Right lobe of liver (tissue), 6 donors: ENCODE data around the gene YTHDC1. TPM values are rescaled to one million over a fixed set of nuclear protein-coding genes. Genes with fewer than 3 reads are reported as not detected.

Experiments used
- ATAC-seq, 4 donors: fragments of 200-7000 bp; cut with Tn5 transposase; one replicate each; pipeline ENCODE4 v1.9.1; 2020; ENCODE audit warnings: mild to moderate bottlenecking in 4 of 4, moderate library complexity in 4 of 4
- DNase-seq, 3 donors: peaks; one replicate each; pipeline ENCODE4 v3.0.0-alpha.2; 2020
- H3K27ac ChIP-seq, 3 donors: fragments of 200-600 bp; one replicate each; pipeline ENCODE4 v1.8.0; 2022
- H3K27me3 ChIP-seq, 2 donors: fragments of 200-600 bp; one replicate each; pipeline ENCODE4 v1.8.0; 2022
- H3K36me3 ChIP-seq, 4 donors: fragments of 200-600 bp; sonication (generic) in 1 of 4; one replicate each; pipeline versions ENCODE4 v1.5.1 to v1.8.0; 2017 to 2022; ENCODE audit warnings: control low read depth in 1 of 4
- H3K4me1 ChIP-seq, 4 donors: fragments of 200-600 bp; sonication (generic) in 1 of 4; one replicate each; pipeline versions ENCODE4 v1.5.1 to v1.8.0; 2017 to 2022; ENCODE audit warnings: control low read depth in 1 of 4
- H3K4me3 ChIP-seq, 3 donors: fragments of 200-600 bp; one replicate each; pipeline ENCODE4 v1.8.0; 2022
- H3K9me3 ChIP-seq, 4 donors: fragments of 200-600 bp; sonication (generic) in 1 of 4; one replicate each; pipeline versions ENCODE4 v1.5.1 to v1.8.0; 2017 to 2022; ENCODE audit warnings: control low read depth in 1 of 4
- POLR2A ChIP-seq: fragments of 450-650 bp; IDR thresholded peaks from one replicate; pipeline ENCODE4 v1.6.1; 2017; ENCODE audit warnings: antibody characterized with exemption, mild to moderate bottlenecking
- WGBS: methylation state at CpG from one replicate; pipeline ENCODE4 v1.1.6; 2018; ENCODE audit warnings: low coverage, low lambda C conversion rate; ENCODE audit not compliant: insufficient coverage; ENCODE audit errors: missing lambda C conversion rate; 5-methylcytosine and 5-hydroxymethylcytosine counted together
- intact Hi-C, 2 donors: fragments of 100-400 bp; cut with DNase I; formaldehyde crosslinking; loops; one replicate each; pipeline versions ENCODE4 v1.11.2 to v1.14.1; 2022
- total RNA-seq, 6 experiments: library from RNA; depleted of rRNA in 2 of 6; stranded (reverse); fragments of >200 nt in 2 of 6; fragmentation: NEBNext Ultra II Directional in 3 of 6; extraction: Animal tissue kit (Norgen Biotek cat#: 25700) in 3 of 6; gene quantifications; one replicate each; pipeline versions ENCODE4 v1.1.0 to v1.2.4, GENCODE V29; 2016 to 2023
- TF ChIP-seq, protein P1 (sequence below), 4 donors: fragments of 200-600 bp in 3 of 4; fragments of 450-650 bp in 1 of 4; IDR thresholded peaks; one replicate each; pipeline versions ENCODE4 v1.5.1 to v1.8.0; 2016 to 2022; ENCODE audit warnings: antibody characterized with exemption in 4 of 4, mild to moderate bottlenecking in 2 of 4
- donor health status: DM: no; HTN: yes; CAD: no.
- donor health status: DM: no; HTN: no; CAD: no.
- donor health status: DM: no; HTN: no; CAD: no.
- donor health status: DM: no; HTN: yes; CAD: no.
- donor health status: DM: no; HTN: yes; CAD: no.

The YTHDC1 gene
- total RNA-seq, 6 experiments from 2014 or later, result 15.5 to 32.9 (median 26.0) TPM

DNA sequence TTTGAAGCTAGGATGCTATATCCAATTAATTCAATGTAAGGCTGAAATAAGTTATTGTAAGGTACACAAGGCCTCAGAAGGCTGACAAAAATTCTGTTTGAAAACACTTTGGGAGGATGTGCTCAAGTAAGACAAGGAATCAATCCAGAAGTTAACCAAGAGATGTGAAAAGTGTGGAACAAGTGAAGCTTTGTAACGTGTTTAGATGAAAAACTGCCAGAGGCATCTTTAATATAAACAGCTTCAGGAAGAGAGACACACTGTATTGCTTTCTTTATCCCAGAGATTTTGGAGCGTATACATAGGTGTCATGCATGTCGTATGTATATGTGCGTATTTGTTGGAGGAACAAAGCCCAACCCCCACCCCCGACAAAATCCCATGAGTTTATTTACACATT lies 28.3 kb upstream of the YTHDC1 start:
- ATAC-seq (no peak), DNase-seq (no peak)
- Histone ChIP-seq H3K4me1 (no peaks in the 10 kb centered on the region), H3K27ac (no peak overlapping the region), H3K27me3 (no peaks in the 10 kb centered on the region), H3K4me3 (no peak overlapping the region), H3K36me3 (no peaks in the 10 kb centered on the region), H3K9me3 (no peaks in the 10 kb centered on the region)
- 67% methylated on average over 5 of the region's 5 CpGs for WGBS
- TF ChIP-seq, protein P1, sequence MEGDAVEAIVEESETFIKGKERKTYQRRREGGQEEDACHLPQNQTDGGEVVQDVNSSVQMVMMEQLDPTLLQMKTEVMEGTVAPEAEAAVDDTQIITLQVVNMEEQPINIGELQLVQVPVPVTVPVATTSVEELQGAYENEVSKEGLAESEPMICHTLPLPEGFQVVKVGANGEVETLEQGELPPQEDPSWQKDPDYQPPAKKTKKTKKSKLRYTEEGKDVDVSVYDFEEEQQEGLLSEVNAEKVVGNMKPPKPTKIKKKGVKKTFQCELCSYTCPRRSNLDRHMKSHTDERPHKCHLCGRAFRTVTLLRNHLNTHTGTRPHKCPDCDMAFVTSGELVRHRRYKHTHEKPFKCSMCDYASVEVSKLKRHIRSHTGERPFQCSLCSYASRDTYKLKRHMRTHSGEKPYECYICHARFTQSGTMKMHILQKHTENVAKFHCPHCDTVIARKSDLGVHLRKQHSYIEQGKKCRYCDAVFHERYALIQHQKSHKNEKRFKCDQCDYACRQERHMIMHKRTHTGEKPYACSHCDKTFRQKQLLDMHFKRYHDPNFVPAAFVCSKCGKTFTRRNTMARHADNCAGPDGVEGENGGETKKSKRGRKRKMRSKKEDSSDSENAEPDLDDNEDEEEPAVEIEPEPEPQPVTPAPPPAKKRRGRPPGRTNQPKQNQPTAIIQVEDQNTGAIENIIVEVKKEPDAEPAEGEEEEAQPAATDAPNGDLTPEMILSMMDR (IDR thresholded peaks at IDR 0.05), result no peak
- TF ChIP-seq POLR2A, result no peak
- intact Hi-C loops, result loop anchor here in 1 of 2 donors (10.0 kb wide), 1 partner anchor 103 kb away; no protein-coding TSS in a partner anchor

DNA sequence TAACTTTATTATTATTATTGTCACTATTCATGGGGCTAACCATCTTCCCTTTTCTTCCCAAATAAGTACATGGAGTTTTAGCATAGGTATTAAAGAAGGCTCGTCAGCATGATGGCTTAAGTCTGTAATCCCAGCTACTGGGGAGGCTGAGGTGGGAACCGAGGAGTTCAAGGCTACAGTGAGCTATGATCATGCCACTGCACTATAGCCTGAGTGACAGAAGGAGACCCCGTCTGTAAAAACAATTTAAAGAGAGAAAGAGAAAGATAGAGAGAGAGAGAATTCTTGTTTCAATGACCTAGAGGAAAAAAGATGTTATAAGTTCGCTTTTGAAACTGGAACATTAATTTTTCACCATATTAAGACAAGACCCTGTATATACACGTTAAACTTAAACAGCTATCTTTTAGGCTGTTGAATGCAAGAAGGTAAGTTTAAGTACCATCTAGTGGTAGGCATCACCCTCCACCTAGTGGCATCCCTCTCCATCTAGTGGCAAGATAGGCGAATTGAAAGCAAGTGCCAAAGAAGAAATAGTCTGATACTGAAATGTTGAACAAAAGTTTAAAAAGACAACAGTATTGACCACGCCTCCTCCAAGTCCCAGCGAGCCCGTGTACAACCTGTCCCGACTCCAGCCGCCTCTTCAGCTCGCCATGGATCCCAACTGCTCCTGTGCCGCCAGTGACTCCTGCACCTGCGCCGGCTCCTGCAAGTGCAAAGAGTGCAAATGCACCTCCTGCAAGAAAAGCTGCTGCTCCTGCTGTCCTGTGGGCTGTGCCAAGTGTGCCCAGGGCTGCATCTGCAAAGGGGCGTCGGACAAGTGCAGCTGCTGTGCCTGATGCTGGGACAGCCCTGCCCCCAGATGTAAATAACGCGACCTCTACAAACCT lies 26.0 kb upstream of the YTHDC1 start:
- Histone ChIP-seq H3K9me3 (no peaks in the 10 kb centered on the region), H3K27ac (no peak overlapping the region), H3K36me3 (no peaks in the 10 kb centered on the region), H3K4me3 (no peak overlapping the region), H3K27me3 (no peaks in the 10 kb centered on the region), H3K4me1 (no peaks in the 10 kb centered on the region)
- WGBS, result 16% methylated on average over 10 of the region's 19 CpGs
- DNase-seq, result peak; percentile 36 to 60 (median 47)
- ATAC-seq, result peak; percentile 93 to 95 (median 95)
- TF ChIP-seq, protein P1 (IDR thresholded peaks at IDR 0.05), result peak; percentile 73 to 87 (median 81)
- TF ChIP-seq POLR2A, result no peak
- intact Hi-C loops, result loop anchor here in 1 of 2 donors (10.0 kb wide), 1 partner anchor 101 kb away; no protein-coding TSS in a partner anchor

DNA sequence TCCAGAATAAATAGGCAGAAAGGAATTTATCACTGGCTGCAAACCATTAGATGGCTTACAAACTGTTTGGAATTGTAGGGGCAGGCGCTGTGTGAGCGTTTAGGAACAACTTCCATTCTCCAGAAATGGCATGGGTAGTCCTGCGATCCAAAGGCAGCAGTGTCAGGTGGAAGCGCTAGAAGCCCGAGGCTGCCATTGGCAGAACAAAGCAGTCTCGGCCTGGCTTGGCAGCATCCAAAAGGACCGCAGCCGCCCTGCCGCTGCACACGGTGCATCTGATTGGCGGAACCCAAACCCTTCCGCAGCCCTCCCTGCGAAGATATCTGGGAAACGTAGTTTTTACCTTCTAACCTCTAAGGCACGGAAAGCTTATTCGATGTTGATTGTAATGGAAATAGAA lies 23.6 kb upstream of the YTHDC1 start:
- H3K27me3 ChIP-seq, result no peaks in the 10 kb centered on the region
- ATAC-seq, result peak; percentile 92 to 95 (median 94)
- no peaks in the 10 kb centered on the region for H3K4me1 ChIP-seq
- no peak for TF ChIP-seq POLR2A
- TF ChIP-seq, protein P1 (IDR thresholded peaks at IDR 0.05), result no peak
- intact Hi-C loops, result loop anchor here in 1 of 2 donors (10.0 kb wide), 1 partner anchor 99 kb away; no protein-coding TSS in a partner anchor
- peak overlapping the region in 1 of 3 donors; percentile 34 for H3K4me3 ChIP-seq
- H3K9me3 ChIP-seq, result no peaks in the 10 kb centered on the region
- peak; percentile 68 to 76 (median 68) for DNase-seq
- WGBS, result 20% methylated on average over 15 of the region's 16 CpGs
- no peaks in the 10 kb centered on the region for H3K36me3 ChIP-seq
- H3K27ac ChIP-seq, result no peak overlapping the region

DNA sequence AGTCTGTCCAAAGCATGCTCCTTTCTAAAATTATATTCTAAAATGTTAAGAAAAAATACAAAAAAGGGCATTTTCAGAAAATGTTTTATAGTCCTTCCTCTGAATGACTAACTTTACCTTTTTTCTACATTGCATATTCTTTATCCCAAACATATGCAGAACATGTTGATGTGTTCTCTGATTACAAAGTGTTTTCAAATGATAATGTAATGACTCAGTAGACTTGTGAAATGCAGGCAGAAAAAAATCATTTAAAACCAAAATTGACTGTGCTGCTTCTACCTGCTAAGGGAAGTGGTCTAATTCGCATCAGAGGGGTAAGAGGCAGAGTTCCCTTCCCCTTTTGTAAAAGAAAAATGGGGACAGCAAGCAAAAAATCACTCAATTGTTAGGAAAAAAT lies 22.7 kb upstream of the YTHDC1 start:
- no peak for TF ChIP-seq POLR2A
- TF ChIP-seq, protein P1 (IDR thresholded peaks at IDR 0.05), result no peak
- intact Hi-C loops, result loop anchor here in 1 of 2 donors (10.0 kb wide), 1 partner anchor 98 kb away; no protein-coding TSS in a partner anchor
- WGBS, result 38% methylated on average over 1 of the region's 1 CpG
- no peaks in the 10 kb centered on the region for H3K27me3 ChIP-seq
- H3K36me3 ChIP-seq, result no peaks in the 10 kb centered on the region
- H3K4me3 ChIP-seq, result no peak overlapping the region
- H3K9me3 ChIP-seq, result no peaks in the 10 kb centered on the region
- DNase-seq (no peak), ATAC-seq (no peak)
- H3K4me1 ChIP-seq, result no peaks in the 10 kb centered on the region
- no peak overlapping the region for H3K27ac ChIP-seq
